HEK293 (cell line): ENCODE results near the gene IL16.
A peak's percentile ranks its signal among the peaks of the same experiment; 100 is the strongest.

Source experiments
- CTCF ChIA-PET: fragments of 350-600 bp; formaldehyde crosslinking; extraction: SDS; loops from one replicate; lab custom pipeline; 2021; ENCODE audit warnings: antibody characterized with exemption; lab: Yijun Ruan, JAX
- POLR2A ChIA-PET: fragments of 300-600 bp; formaldehyde crosslinking; extraction: SDS; loops from one replicate; lab custom pipeline; 2020; ENCODE audit warnings: antibody characterized with exemption, inconsistent platforms; lab: Yijun Ruan, JAX
- H3K27ac ChIP-seq: fragments of 200-500 bp; sonication (Bioruptor generic); 2 replicates; pipeline ENCODE4 v1.5.1; 2014; ENCODE audit warnings: low read depth, low read length, control low read depth, inconsistent platforms; ENCODE audit errors: extremely low read depth
- H3K36me3 ChIP-seq, 2 experiments: fragments of 200-500 bp in 1 of 2; sonication (Bioruptor generic) in 1 of 2; 1 replicate in 1 of 2; 2 replicates in 1 of 2; pipeline ENCODE4 v1.5.1; 2014 to 2017; ENCODE audit warnings: inconsistent platforms in 2 of 2, low read length in 2 of 2; ENCODE audit not compliant: control insufficient read depth in 2 of 2, insufficient read depth in 1 of 2
- H3K4me1 ChIP-seq: fragments of 200-500 bp; sonication (Bioruptor generic); 2 replicates; pipeline ENCODE4 v1.5.1; 2014; ENCODE audit warnings: mild to moderate bottlenecking, low read length, inconsistent platforms; ENCODE audit not compliant: control insufficient read depth, insufficient read depth
- H3K4me3 ChIP-seq: 2 replicates; pipeline ENCODE4 v1.5.1; 2011; ENCODE audit warnings: low read depth, mild to moderate bottlenecking, control low read depth, low read length, moderate library complexity
- H3K9me3 ChIP-seq: fragments of 200-500 bp; sonication (Bioruptor generic); 2 replicates; pipeline ENCODE4 v1.5.1; 2014; ENCODE audit warnings: low read depth, low read length, inconsistent platforms; ENCODE audit not compliant: control insufficient read depth, insufficient read depth
- FEZF1 ChIP-seq: fragments of 450-650 bp; formaldehyde crosslinking; IDR thresholded peaks from 2 replicates; pipeline ENCODE4 v1.5.1; 2016; ENCODE audit warnings: missing biosample characterization, missing genetic modification characterization
- KLF17 ChIP-seq: fragments of 450-650 bp; formaldehyde crosslinking; IDR thresholded peaks from 2 replicates; pipeline ENCODE4 v1.5.1; 2016; ENCODE audit warnings: missing biosample characterization, missing genetic modification characterization
- PRDM10 ChIP-seq: fragments of 450-650 bp; formaldehyde crosslinking; IDR thresholded peaks from 2 replicates; pipeline ENCODE4 v1.5.1; 2016; ENCODE audit warnings: missing biosample characterization, missing genetic modification characterization
- PRDM6 ChIP-seq: fragments of 450-650 bp; formaldehyde crosslinking; IDR thresholded peaks from 2 replicates; pipeline ENCODE4 v1.5.1; 2017; ENCODE audit warnings: missing biosample characterization, missing genetic modification characterization
- ZBTB11 ChIP-seq: fragments of 450-650 bp; formaldehyde crosslinking; conservative IDR thresholded peaks from 2 replicates; pipeline ENCODE4 v1.5.1; 2016; ENCODE audit warnings: low read depth, missing biosample characterization, missing genetic modification characterization
- ZNF214 ChIP-seq: fragments of 450-650 bp; formaldehyde crosslinking; IDR thresholded peaks from 2 replicates; pipeline ENCODE4 v1.5.1; 2017; ENCODE audit warnings: missing biosample characterization, mild to moderate bottlenecking, missing genetic modification characterization, borderline replicate concordance
- ZNF518A ChIP-seq: fragments of 450-650 bp; formaldehyde crosslinking; conservative IDR thresholded peaks from 2 replicates; pipeline ENCODE4 v1.5.1; 2016; ENCODE audit warnings: low read depth, missing biosample characterization, missing genetic modification characterization
- ZNF654 ChIP-seq: fragments of 450-650 bp; formaldehyde crosslinking; IDR thresholded peaks from 2 replicates; pipeline ENCODE4 v1.5.1; 2016; ENCODE audit warnings: low read depth, missing biosample characterization, missing genetic modification characterization
- ZNF658 ChIP-seq: fragments of 450-650 bp; formaldehyde crosslinking; IDR thresholded peaks from 2 replicates; pipeline ENCODE4; 2016; ENCODE audit warnings: missing biosample characterization, missing genetic modification characterization
- ZNF704 ChIP-seq: fragments of 450-650 bp; formaldehyde crosslinking; IDR thresholded peaks from 2 replicates; pipeline ENCODE4 v1.5.1; 2016; ENCODE audit warnings: missing biosample characterization, missing genetic modification characterization
- ZNF76 ChIP-seq: fragments of 450-650 bp; formaldehyde crosslinking; IDR thresholded peaks from 2 replicates; pipeline ENCODE4; 2016; ENCODE audit warnings: low read depth, missing biosample characterization, missing genetic modification characterization, borderline replicate concordance

Gene IL16

GRCh38 chr15:81176291-81176893, 20.3 kb upstream of the IL16 start (continued):
- TF ChIP-seq PRDM10 (tag by site-specific recombination), result no peak
- TF ChIP-seq ZNF654 (tag by site-specific recombination), result no peak
- no peak for TF ChIP-seq ZNF518A (tag by site-specific recombination)
- TF ChIP-seq ZNF704 (tag by site-specific recombination), result no peak
- no peak for TF ChIP-seq ZBTB11 (tag by site-specific recombination)
- TF ChIP-seq ZNF658 (tag by site-specific recombination), result no peak
- TF ChIP-seq KLF17 (tag by site-specific recombination), result no peak
- no peak for TF ChIP-seq FEZF1
- no peak for TF ChIP-seq ZNF76 (tag by site-specific recombination)

GRCh38 chr15:81178365-81178764, 18.3 kb upstream of the IL16 start:
- H3K27ac ChIP-seq, result no peak overlapping the region
- H3K4me1 ChIP-seq, result no peaks in the 10 kb centered on the region
- TF ChIP-seq PRDM6 (tag by site-specific recombination) (peak; percentile 19; the same call in 1 of the 2 replicates), ZNF214 (tag by site-specific recombination) (no peak)
- H3K4me3 ChIP-seq, result no peak overlapping the region
- POLR2A ChIA-PET, result no interaction called here
- no peaks in the 10 kb centered on the region for H3K9me3 ChIP-seq
- CTCF ChIA-PET, result interaction anchor here (2.8 to 3.3 kb wide), 2 partner anchors 22 to 88 kb away, joined by 12 to 13 read pairs; no protein-coding TSS in a partner anchor
- no peaks in the 10 kb centered on the region for H3K36me3 ChIP-seq
